Ovary (tissue), 9 donors: ENCODE data around the gene ZBTB39. TPM values are rescaled to one million over a fixed set of nuclear protein-coding genes. Genes with fewer than 3 reads are reported as not detected.

ENCODE experiments used
- DNase-seq, 5 donors: peaks; one replicate each; pipeline ENCODE4 v3.0.0-alpha.2; 2019 to 2020
- H3K27ac ChIP-seq, 2 donors: fragments of 200-600 bp; one replicate each; pipeline versions ENCODE4 v1.5.1 to v1.8.0; 2019 to 2022
- H3K27me3 ChIP-seq: fragments of 200-600 bp; one replicate; pipeline ENCODE4 v1.8.0; 2022
- H3K36me3 ChIP-seq: fragments of 200-600 bp; sonication (generic); one replicate; pipeline ENCODE4 v1.5.1; 2019
- H3K4me1 ChIP-seq: one replicate; pipeline ENCODE4 v1.8.1; 2013; ENCODE audit warnings: mild to moderate bottlenecking, moderate library complexity; ENCODE audit not compliant: insufficient read depth
- H3K4me3 ChIP-seq: fragments of 200-600 bp; sonication (generic); one replicate; pipeline ENCODE4 v1.5.1; 2017
- H3K9me3 ChIP-seq, 2 donors: fragments of 200-600 bp in 1 of 2; sonication (generic) in 1 of 2; one replicate each; pipeline versions ENCODE4 v1.5.1 to v1.8.1; 2013 to 2019; ENCODE audit warnings: mild to moderate bottlenecking in 1 of 2, moderate library complexity in 1 of 2
- EP300 ChIP-seq: sonication (generic); formaldehyde crosslinking; IDR thresholded peaks from one replicate; pipeline ENCODE4 v1.6.1; 2017; ENCODE audit warnings: antibody characterized with exemption
- POLR2A ChIP-seq: fragments of 450-650 bp; IDR thresholded peaks from one replicate; pipeline ENCODE4 v1.6.1; 2017; ENCODE audit warnings: antibody characterized with exemption, mild to moderate bottlenecking, moderate library complexity
- WGBS, 3 donors: extraction: QIAGEN DNeasy Blood & Tissue Kit in 1 of 3; methylation state at CpG; one replicate each; pipeline versions ENCODE4 v1.1.5 to v1.1.7; 2013 to 2017; 5-methylcytosine and 5-hydroxymethylcytosine counted together
- intact Hi-C, 4 donors: fragments of 100-400 bp; cut with DNase I; formaldehyde crosslinking; loops; one replicate each; pipeline versions ENCODE4 v1.11.0 to v1.15.1; 2022 to 2023
- polyA plus RNA-seq, 2 donors: library from polyadenylated mRNA; stranded (reverse); fragments of 200-250 nt in 1 of 2; fragments of 350-450 nt in 1 of 2; fragmentation: Illumina TruSeq in 1 of 2; extraction: RNeasy Lipid Tissue Mini Kit (QIAGEN cat#74804) in 1 of 2; gene quantifications; one replicate each; pipeline ENCODE4 v1.2.3, GENCODE V29; 2013 to 2014
- total RNA-seq, 7 donors: library from RNA; depleted of rRNA in 2 of 7; stranded (reverse); fragments of >200 nt in 2 of 7; fragmentation: NEBNext Ultra II Directional in 3 of 7; extraction: Animal tissue kit (Norgen Biotek cat#: 25700) in 3 of 7; gene quantifications; one replicate each; pipeline versions ENCODE4 v1.1.0 to v1.2.4, GENCODE V29; 2016 to 2023
- TF ChIP-seq, protein P1 (sequence below), 3 donors: fragments of 450-650 bp in 2 of 3; fragments of 200-600 bp in 1 of 3; IDR thresholded peaks; one replicate each; pipeline versions ENCODE4 v1.5.1 to v1.8.0; 2016 to 2022; ENCODE audit warnings: antibody characterized with exemption in 3 of 3, mild to moderate bottlenecking in 1 of 3
- donor health status: DM: no; HTN: no; CAD: no; lungs with moderate emphysema.
- donor health status: DM: no; HTN: no; CAD: no.
- donor health status: Bipolar disorder and iron deficiency.
- donor health status: DM: yes; HTN: yes; CAD: no.
- donor health status: DM: no; HTN: no; CAD: no.
- donor health status: DM: yes; HTN: yes; CAD: no.

The ZBTB39 gene
- total and polyA plus RNA-seq, 9 donors = 2.9 to 10.4 (median 7.4) TPM

DNA sequence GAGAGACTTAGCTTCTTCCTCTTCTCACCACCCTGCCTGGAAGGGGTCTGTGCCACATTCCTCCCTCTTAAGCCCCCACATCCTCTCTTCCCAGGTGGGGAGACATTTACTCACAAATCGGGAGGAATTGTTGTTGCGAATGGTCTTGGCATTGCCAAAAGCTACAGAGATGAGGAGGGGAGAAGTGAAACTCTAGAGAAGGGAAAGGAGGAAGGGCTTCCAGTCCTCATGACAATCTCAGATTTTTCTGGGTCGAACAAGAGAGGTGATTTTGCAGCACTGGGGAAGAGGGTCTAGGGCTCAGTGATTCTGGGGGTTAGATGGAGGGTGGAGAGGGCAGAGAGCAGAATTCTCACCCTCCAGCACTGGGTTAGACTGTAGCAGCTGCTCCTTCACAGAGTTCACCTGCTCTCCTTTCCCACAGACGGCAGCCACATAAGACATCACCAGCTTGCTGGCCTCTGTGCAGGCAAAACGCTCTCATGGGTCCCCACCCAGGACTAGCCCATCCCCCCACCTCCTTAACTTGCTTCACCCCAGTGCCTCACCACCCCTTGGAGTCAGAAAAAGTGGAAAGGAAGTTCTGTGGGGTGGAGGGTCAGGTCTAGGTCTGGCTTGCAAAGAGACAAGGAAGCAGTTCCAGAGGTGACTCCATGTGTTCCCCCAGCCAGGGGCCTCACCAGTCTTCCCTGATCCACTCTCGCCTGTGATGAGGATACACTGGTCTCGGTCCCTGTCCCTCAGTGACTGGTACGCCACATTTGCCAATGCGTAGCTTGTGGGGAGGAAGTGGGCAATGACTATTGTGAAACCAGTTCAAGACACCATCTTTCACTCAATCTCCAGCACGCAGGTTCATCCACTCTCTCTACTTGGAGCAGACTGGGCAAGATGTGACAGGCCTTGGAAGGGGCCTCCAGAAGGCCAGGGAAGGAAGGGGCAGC lies 40.9 kb upstream of the ZBTB39 start:
- WGBS, 3 donors = 71 to 82% (median 75%) methylated on average over 10 of the region's 10 CpGs
- Histone ChIP-seq H3K4me1 (no peaks in the 10 kb centered on the region), H3K4me3 (no peak overlapping the region), H3K27me3 (no peaks in the 10 kb centered on the region), H3K9me3 (no peaks in the 10 kb centered on the region), H3K36me3 (no peaks in the 10 kb centered on the region), H3K27ac (no peak overlapping the region)
- intact Hi-C loops = no loop called here
- TF ChIP-seq EP300 (no peak), POLR2A (no peak)
- TF ChIP-seq, protein P1, sequence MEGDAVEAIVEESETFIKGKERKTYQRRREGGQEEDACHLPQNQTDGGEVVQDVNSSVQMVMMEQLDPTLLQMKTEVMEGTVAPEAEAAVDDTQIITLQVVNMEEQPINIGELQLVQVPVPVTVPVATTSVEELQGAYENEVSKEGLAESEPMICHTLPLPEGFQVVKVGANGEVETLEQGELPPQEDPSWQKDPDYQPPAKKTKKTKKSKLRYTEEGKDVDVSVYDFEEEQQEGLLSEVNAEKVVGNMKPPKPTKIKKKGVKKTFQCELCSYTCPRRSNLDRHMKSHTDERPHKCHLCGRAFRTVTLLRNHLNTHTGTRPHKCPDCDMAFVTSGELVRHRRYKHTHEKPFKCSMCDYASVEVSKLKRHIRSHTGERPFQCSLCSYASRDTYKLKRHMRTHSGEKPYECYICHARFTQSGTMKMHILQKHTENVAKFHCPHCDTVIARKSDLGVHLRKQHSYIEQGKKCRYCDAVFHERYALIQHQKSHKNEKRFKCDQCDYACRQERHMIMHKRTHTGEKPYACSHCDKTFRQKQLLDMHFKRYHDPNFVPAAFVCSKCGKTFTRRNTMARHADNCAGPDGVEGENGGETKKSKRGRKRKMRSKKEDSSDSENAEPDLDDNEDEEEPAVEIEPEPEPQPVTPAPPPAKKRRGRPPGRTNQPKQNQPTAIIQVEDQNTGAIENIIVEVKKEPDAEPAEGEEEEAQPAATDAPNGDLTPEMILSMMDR (IDR thresholded peaks at IDR 0.05) = no peak
- DNase-seq = no peak

DNA sequence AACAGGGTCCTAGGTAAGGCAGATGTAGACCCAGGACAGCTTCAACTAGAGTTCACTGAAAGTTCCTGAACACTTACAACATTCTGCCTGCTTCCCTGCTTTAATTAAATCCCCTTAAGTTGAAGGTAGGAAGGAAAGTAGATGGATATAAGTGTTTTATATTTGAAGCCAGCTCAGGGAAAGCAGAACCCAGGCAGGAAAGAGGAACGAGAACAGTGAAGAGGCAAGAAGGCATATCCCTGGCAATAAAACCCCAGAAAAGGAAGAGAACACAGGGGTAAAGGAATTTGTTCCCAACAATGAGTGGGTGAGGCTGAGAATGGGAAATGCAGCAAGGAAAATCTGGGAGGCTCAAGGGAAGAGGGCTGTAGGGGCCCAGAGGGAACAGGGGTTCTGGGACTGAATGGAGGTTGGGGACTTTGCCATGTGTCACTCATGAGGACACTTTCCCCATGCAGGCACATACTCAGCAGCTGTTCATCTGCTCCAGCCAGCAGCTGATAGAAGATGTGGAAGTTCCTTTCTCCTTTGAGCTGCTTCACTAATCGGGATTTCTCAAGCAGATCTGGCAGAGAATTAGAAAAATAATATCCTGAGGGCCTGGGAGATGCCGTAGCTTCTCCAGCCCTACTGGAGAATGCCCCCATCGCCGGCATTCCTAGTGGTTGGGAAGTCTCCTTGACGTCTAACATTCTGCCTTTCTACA lies 39.9 kb upstream of the ZBTB39 start:
- intact Hi-C loops = no loop called here
- WGBS, 3 donors = 59 to 67% (median 64%) methylated on average over 6 of the region's 6 CpGs
- no peak overlapping the region for H3K27ac ChIP-seq

DNA sequence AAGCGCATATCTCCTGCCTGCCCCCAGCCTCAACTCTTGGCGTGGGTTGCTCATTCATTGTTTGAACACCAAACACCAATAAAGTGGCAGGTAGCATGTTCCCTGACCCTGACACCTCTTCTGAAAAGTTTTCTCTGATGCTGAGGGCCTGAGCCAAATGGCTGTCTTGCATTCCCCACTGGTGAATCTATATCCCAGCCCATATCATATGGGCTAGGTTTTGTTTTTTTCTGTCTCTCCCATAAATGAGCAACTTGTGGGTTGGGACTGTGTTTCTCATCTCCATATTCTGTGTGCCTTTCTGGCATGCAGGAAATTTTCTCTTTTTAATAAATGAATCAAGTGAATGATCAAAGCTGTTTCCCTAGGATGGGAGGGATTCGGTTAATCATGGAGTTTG lies 38.5 kb upstream of the ZBTB39 start:
- H3K9me3 ChIP-seq = no peaks in the 10 kb centered on the region
- no peak for DNase-seq
- H3K27ac ChIP-seq = no peak overlapping the region
- no peak for TF ChIP-seq POLR2A
- TF ChIP-seq, protein P1 (IDR thresholded peaks at IDR 0.05) = no peak
- no peak for TF ChIP-seq EP300
- 90 to 93% (median 92%) methylated on average over 3 of the region's 3 CpGs for WGBS, 3 donors
- no peaks in the 10 kb centered on the region for H3K4me1 ChIP-seq
- intact Hi-C loops = loop anchor here in 1 of 4 donors (5.0 kb wide), 1 partner anchor 332 kb away; no protein-coding TSS in a partner anchor
- no peaks in the 10 kb centered on the region for H3K36me3 ChIP-seq
- no peak overlapping the region for H3K4me3 ChIP-seq
- no peaks in the 10 kb centered on the region for H3K27me3 ChIP-seq

More for the DNA sequence above, 39.9 kb upstream of the ZBTB39 start:
- Histone ChIP-seq H3K36me3 (no peaks in the 10 kb centered on the region), H3K4me1 (no peaks in the 10 kb centered on the region), H3K27me3 (no peaks in the 10 kb centered on the region), H3K9me3 (no peaks in the 10 kb centered on the region), H3K4me3 (no peak overlapping the region)
- TF ChIP-seq, protein P1 (IDR thresholded peaks at IDR 0.05) = no peak
- TF ChIP-seq EP300 (no peak), POLR2A (no peak)
- DNase-seq = no peak

DNA sequence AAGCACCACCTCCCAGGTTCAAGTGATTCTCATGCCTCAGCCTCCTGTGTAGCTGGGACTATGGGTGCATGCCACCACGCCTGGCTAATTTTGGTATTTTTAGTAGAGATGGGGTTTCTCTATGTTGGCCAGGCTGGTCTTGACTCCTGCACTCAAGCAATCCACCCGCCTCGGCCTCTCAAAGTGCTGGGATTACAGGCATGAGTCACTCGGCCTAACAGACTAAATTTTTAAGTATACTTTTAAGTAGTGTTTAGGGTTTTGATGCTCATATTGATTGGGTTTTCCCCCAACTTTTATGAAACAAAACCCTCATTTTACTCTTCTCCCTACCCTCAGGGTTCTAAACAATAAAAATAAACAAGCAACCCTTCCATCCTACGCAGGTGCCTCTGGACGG lies 38.1 kb upstream of the ZBTB39 start:
- WGBS, 3 donors = 86 to 94% (median 88%) methylated on average over 6 of the region's 6 CpGs
- Histone ChIP-seq H3K9me3 (no peaks in the 10 kb centered on the region), H3K27me3 (no peaks in the 10 kb centered on the region), H3K4me1 (no peaks in the 10 kb centered on the region), H3K27ac (no peak overlapping the region), H3K36me3 (no peaks in the 10 kb centered on the region), H3K4me3 (no peak overlapping the region)
- TF ChIP-seq POLR2A (no peak), EP300 (no peak)
- TF ChIP-seq, protein P1 (IDR thresholded peaks at IDR 0.05) = no peak
- intact Hi-C loops = loop anchor here in 1 of 4 donors (5.0 kb wide), 1 partner anchor 333 kb away; no protein-coding TSS in a partner anchor
- DNase-seq = no peak
